GM10248 (cell line): ENCODE results near the gene STX16.

Experiments used
- CTCF ChIA-PET: fragments of 300-600 bp; sonication (Branson Sonifier 250); formaldehyde crosslinking; extraction: SDS; loops from one replicate; lab custom pipeline; 2021; ENCODE audit warnings: antibody characterized with exemption; lab: Yijun Ruan, JAX
- POLR2A ChIA-PET: fragments of 350-650 bp; sonication (Branson Sonifier 250); formaldehyde crosslinking; extraction: SDS; loops from one replicate; lab custom pipeline; 2020; ENCODE audit warnings: antibody characterized with exemption; lab: Yijun Ruan, JAX
- DNase-seq: peaks from one replicate; pipeline ENCODE4 v3.0.0; 2012; ENCODE audit errors: extremely low spot score
- CTCF ChIP-seq: IDR thresholded peaks from 2 replicates; pipeline ENCODE4 v1.5.1; 2012; ENCODE audit warnings: mild to moderate bottlenecking, low read depth; ENCODE audit errors: extremely low read depth, missing control alignments, control extremely low read depth

Gene STX16

GRCh38 chr20:58705208-58705926 lies 54.3 kb downstream of the STX16 start:
- ChIA-PET CTCF (interaction anchor here (1.4 kb wide), 1 partner anchor 12 kb away, joined by 6 read pairs; no protein-coding TSS in a partner anchor), POLR2A (no interaction called here)
- no peak for TF ChIP-seq CTCF
- no peak for DNase-seq

- POLR2A ChIA-PET = no interaction called here
- CTCF ChIA-PET = interaction anchor here (1.4 kb wide), 1 partner anchor 13 kb away, joined by 6 read pairs; no protein-coding TSS in a partner anchor
Measured at GRCh38 chr20:58706150-58706892, 55.2 kb downstream of the STX16 start.

GRCh38 chr20:58706975-58707681 lies 56.0 kb downstream of the STX16 start:
- no peak for TF ChIP-seq CTCF
- ChIA-PET POLR2A (no interaction called here), CTCF (interaction anchor here (0.9 kb wide), 1 partner anchor 17 kb away, joined by 3 read pairs; no protein-coding TSS in a partner anchor)
- no peak for DNase-seq

More at GRCh38 chr20:58706150-58706892, 55.2 kb downstream of the STX16 start:
- DNase-seq = no peak
- no peak for TF ChIP-seq CTCF

- CTCF ChIA-PET = interaction anchor here (0.9 kb wide), 1 partner anchor 18 kb away, joined by 3 read pairs; no protein-coding TSS in a partner anchor
- no peak for TF ChIP-seq CTCF
- no peak for DNase-seq
Measured at GRCh38 chr20:58707770-58708169, 56.7 kb downstream of the STX16 start.

GRCh38 chr20:58708246-58708931 lies 57.3 kb downstream of the STX16 start:
- POLR2A ChIA-PET = no interaction called here
- CTCF ChIA-PET = no interaction called here
- no peak for TF ChIP-seq CTCF
- no peak for DNase-seq

More at GRCh38 chr20:58707770-58708169, 56.7 kb downstream of the STX16 start:
- POLR2A ChIA-PET = no interaction called here
